Chondrocyte (in vitro differentiated cells): ENCODE results near the gene AGR3. TPM values are rescaled to one million over a fixed set of nuclear protein-coding genes. Genes with fewer than 3 reads are reported as not detected.

ENCODE experiments used
- DNase-seq: peaks from one replicate; pipeline ENCODE4 v3.0.0; 2021; ENCODE audit warnings: mixed read lengths, low spot score
- H3K27ac Mint-ChIP-seq: one replicate; pipeline ENCODE4 v1.8.0; 2021; ENCODE audit warnings: mild to moderate bottlenecking, moderate library complexity, mixed read lengths; ENCODE audit not compliant: unreplicated experiment
- H3K27me3 Mint-ChIP-seq: 2 replicates; pipeline ENCODE4 v1.8.0; 2021; ENCODE audit warnings: low read depth, mixed read lengths
- H3K36me3 Mint-ChIP-seq: 2 replicates; pipeline ENCODE4 v1.8.0; 2021; ENCODE audit warnings: low read depth, mixed read lengths
- H3K4me1 Mint-ChIP-seq: 2 replicates; pipeline ENCODE4 v1.8.0; 2021; ENCODE audit warnings: low read depth, mild to moderate bottlenecking, mixed read lengths
- H3K4me3 Mint-ChIP-seq: one replicate; pipeline ENCODE4 v1.8.0; 2021; ENCODE audit warnings: mild to moderate bottlenecking, moderate library complexity, mixed read lengths; ENCODE audit not compliant: unreplicated experiment
- H3K9me3 Mint-ChIP-seq: 2 replicates; pipeline ENCODE4 v1.8.0; 2021; ENCODE audit warnings: low read depth, mixed read lengths
- CTCF ChIP-seq: fragments of 200-600 bp; sonication (generic); IDR thresholded peaks from 2 replicates; pipeline ENCODE4 v1.5.0; 2021; ENCODE audit warnings: antibody characterized with exemption, mild to moderate bottlenecking, moderate library complexity
- long read RNA-seq: library from polyadenylated mRNA; stranded (forward); transcript quantifications from one replicate; pipeline ENCODE4 v2.0.0, GENCODE V29; 2021
- total RNA-seq: library from RNA; stranded (reverse); gene quantifications from 3 replicates; pipeline ENCODE4 v1.2.1, GENCODE V29; 2021

Gene AGR3
- not detected in 3 replicates for total RNA-seq
- long read RNA-seq = 0 reads

- H3K27ac Mint-ChIP-seq = no peak within 1 kb of the TSS
- no peak within 1 kb of the TSS for H3K4me3 Mint-ChIP-seq
- no peak for DNase-seq
- H3K4me1 Mint-ChIP-seq = no peaks in the 10 kb centered on the region
- no peaks in the 10 kb centered on the region for H3K9me3 Mint-ChIP-seq
- no peak for TF ChIP-seq CTCF
- H3K36me3 Mint-ChIP-seq = no peaks in the 10 kb centered on the region
- H3K27me3 Mint-ChIP-seq = no peaks in the 10 kb centered on the region
Observed at GRCh38 chr7:16881844-16882243, at the start of gene AGR3. Gene AGR3 (minus strand): TSS chr7:16881983. CDS start chr7:16878618, 3,365 bp downstream.

- no peaks in the 10 kb centered on the region for H3K9me3 Mint-ChIP-seq
- no peak for TF ChIP-seq CTCF
- DNase-seq = no peak
- no peak overlapping the region for H3K4me3 Mint-ChIP-seq
- no peak overlapping the region for H3K27ac Mint-ChIP-seq
- H3K36me3 Mint-ChIP-seq = no peaks in the 10 kb centered on the region
- H3K4me1 Mint-ChIP-seq = peaks cover 12% of the 10 kb centered on the region
- H3K27me3 Mint-ChIP-seq = no peaks in the 10 kb centered on the region
Observed at GRCh38 chr7:16930946-16931345, 49.2 kb upstream of the AGR3 start.

GRCh38 chr7:16929146-16929762 lies 47.5 kb upstream of the AGR3 start:
- DNase-seq = no peak
- Mint-ChIP-seq H3K9me3 (no peaks in the 10 kb centered on the region), H3K36me3 (no peaks in the 10 kb centered on the region), H3K4me1 (peaks cover 12% of the 10 kb centered on the region), H3K27ac (no peak overlapping the region), H3K27me3 (no peaks in the 10 kb centered on the region), H3K4me3 (no peak overlapping the region)
- no peak for TF ChIP-seq CTCF

- no peak for DNase-seq
- no peak overlapping the region for H3K4me3 Mint-ChIP-seq
- H3K4me1 Mint-ChIP-seq = peaks cover 21% of the 10 kb centered on the region
- no peak overlapping the region for H3K27ac Mint-ChIP-seq
- no peaks in the 10 kb centered on the region for H3K36me3 Mint-ChIP-seq
- no peak for TF ChIP-seq CTCF
- no peaks in the 10 kb centered on the region for H3K9me3 Mint-ChIP-seq
- no peaks in the 10 kb centered on the region for H3K27me3 Mint-ChIP-seq
Observed at GRCh38 chr7:16926861-16927260, 45.1 kb upstream of the AGR3 start.

- no peak for DNase-seq
- Mint-ChIP-seq H3K4me1 (peaks cover 27% of the 10 kb centered on the region), H3K4me3 (no peak overlapping the region), H3K27ac (no peak overlapping the region), H3K36me3 (no peaks in the 10 kb centered on the region), H3K27me3 (no peaks in the 10 kb centered on the region), H3K9me3 (no peaks in the 10 kb centered on the region)
- peak; percentile 89 for TF ChIP-seq CTCF
Observed at GRCh38 chr7:16926283-16926682, 44.5 kb upstream of the AGR3 start.
